Measurements from ENCODE around the gene AMDHD2. TPM values are rescaled to one million over a fixed set of nuclear protein-coding genes. Genes with fewer than 3 reads are reported as not detected.

Gene AMDHD2
- total and polyA plus RNA-seq, 2 of the 13 experiments (the other 11 are each of a cell fraction or from before 2014, with no cell fraction given): 33.5 to 39.1 TPM

DNA sequence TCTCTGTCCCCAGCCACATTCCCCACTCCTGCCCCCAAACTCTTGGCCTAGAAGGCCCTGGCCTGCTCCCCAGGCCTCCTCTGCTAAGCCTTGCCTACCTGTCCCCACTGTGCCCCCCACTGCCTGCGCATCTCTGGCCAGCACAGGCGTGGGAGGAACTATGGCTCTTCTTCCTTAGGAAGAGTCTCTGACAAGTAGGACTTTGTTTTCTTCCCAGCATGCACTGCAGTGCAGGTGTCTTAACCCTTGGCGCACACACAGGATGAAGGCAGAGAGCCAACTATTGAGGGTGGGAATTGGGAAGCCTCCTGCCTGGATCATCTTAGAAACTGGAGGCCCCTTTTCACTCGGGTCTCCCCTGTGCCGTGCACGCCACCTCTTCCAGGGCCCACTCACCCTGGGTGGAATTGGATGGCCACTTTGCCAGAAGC, 3.6 kb downstream of the AMDHD2 start (continued):
- TF ChIP-seq, protein P1, sequence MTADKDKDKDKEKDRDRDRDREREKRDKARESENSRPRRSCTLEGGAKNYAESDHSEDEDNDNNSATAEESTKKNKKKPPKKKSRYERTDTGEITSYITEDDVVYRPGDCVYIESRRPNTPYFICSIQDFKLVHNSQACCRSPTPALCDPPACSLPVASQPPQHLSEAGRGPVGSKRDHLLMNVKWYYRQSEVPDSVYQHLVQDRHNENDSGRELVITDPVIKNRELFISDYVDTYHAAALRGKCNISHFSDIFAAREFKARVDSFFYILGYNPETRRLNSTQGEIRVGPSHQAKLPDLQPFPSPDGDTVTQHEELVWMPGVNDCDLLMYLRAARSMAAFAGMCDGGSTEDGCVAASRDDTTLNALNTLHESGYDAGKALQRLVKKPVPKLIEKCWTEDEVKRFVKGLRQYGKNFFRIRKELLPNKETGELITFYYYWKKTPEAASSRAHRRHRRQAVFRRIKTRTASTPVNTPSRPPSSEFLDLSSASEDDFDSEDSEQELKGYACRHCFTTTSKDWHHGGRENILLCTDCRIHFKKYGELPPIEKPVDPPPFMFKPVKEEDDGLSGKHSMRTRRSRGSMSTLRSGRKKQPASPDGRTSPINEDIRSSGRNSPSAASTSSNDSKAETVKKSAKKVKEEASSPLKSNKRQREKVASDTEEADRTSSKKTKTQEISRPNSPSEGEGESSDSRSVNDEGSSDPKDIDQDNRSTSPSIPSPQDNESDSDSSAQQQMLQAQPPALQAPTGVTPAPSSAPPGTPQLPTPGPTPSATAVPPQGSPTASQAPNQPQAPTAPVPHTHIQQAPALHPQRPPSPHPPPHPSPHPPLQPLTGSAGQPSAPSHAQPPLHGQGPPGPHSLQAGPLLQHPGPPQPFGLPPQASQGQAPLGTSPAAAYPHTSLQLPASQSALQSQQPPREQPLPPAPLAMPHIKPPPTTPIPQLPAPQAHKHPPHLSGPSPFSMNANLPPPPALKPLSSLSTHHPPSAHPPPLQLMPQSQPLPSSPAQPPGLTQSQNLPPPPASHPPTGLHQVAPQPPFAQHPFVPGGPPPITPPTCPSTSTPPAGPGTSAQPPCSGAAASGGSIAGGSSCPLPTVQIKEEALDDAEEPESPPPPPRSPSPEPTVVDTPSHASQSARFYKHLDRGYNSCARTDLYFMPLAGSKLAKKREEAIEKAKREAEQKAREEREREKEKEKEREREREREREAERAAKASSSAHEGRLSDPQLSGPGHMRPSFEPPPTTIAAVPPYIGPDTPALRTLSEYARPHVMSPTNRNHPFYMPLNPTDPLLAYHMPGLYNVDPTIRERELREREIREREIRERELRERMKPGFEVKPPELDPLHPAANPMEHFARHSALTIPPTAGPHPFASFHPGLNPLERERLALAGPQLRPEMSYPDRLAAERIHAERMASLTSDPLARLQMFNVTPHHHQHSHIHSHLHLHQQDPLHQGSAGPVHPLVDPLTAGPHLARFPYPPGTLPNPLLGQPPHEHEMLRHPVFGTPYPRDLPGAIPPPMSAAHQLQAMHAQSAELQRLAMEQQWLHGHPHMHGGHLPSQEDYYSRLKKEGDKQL (CRISPR knock-in tag; IDR thresholded peaks at IDR 0.05; ENCODE audit: low read depth): no peak
- TF ChIP-seq ZNF558 (CRISPR knock-in tag; IDR thresholded peaks at IDR 0.05; ENCODE audit: borderline replicate concordance): no peak
- no peak for TF ChIP-seq HNRNPUL1 (IDR thresholded peaks at IDR 0.05; ENCODE audit: low read depth, low read length)
- no peak for TF ChIP-seq ZNF615 (CRISPR knock-in tag; IDR thresholded peaks at IDR 0.05; ENCODE audit: borderline replicate concordance)
- no peak for TF ChIP-seq ZNF251 (CRISPR knock-in tag; IDR thresholded peaks at IDR 0.05)
- TF ChIP-seq, protein P2, sequence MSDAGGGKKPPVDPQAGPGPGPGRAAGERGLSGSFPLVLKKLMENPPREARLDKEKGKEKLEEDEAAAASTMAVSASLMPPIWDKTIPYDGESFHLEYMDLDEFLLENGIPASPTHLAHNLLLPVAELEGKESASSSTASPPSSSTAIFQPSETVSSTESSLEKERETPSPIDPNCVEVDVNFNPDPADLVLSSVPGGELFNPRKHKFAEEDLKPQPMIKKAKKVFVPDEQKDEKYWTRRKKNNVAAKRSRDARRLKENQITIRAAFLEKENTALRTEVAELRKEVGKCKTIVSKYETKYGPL (CRISPR knock-in tag; IDR thresholded peaks at IDR 0.05): no peak
- no peak for TF ChIP-seq ZNF749 (CRISPR knock-in tag; IDR thresholded peaks at IDR 0.05; ENCODE audit: borderline replicate concordance)
- peak; percentile 5; the same call in 1 of the 2 replicates for TF ChIP-seq AKAP8 (CRISPR knock-in tag; IDR thresholded peaks at IDR 0.05)
- TF ChIP-seq AHR (CRISPR knock-in tag; IDR thresholded peaks at IDR 0.05): no peak
- TF ChIP-seq PRMT3 (CRISPR knock-in tag; IDR thresholded peaks at IDR 0.05; ENCODE audit: borderline replicate concordance, low read depth): no peak
- no peak for TF ChIP-seq PHF21A (CRISPR knock-in tag; IDR thresholded peaks at IDR 0.05)
- no peak for TF ChIP-seq MBD4 (IDR thresholded peaks at IDR 0.05; ENCODE audit: borderline replicate concordance, low read length)
- no peak for TF ChIP-seq JUNB (CRISPR knock-in tag; IDR thresholded peaks at IDR 0.05; ENCODE audit: borderline replicate concordance)
- 0 out of 2 replicates have a peak, but pooled peaks have one; percentile 13 for TF ChIP-seq ZNF160 (CRISPR knock-in tag; IDR thresholded peaks at IDR 0.05)
- no peak for TF ChIP-seq REL (CRISPR knock-in tag; conservative IDR thresholded peaks at IDR 0.05)
- no peak for TF ChIP-seq ZNF703 (CRISPR knock-in tag; IDR thresholded peaks at IDR 0.05; ENCODE audit: borderline replicate concordance)
- no peak for TF ChIP-seq GATAD2A (CRISPR knock-in tag; IDR thresholded peaks at IDR 0.05)
- TF ChIP-seq ZNF432 (CRISPR knock-in tag; IDR thresholded peaks at IDR 0.05; ENCODE audit: borderline replicate concordance): no peak
- TF ChIP-seq SMYD3 (CRISPR knock-in tag; IDR thresholded peaks at IDR 0.05): no peak
- TF ChIP-seq ZFP90 (CRISPR knock-in tag; IDR thresholded peaks at IDR 0.05; ENCODE audit: borderline replicate concordance): no peak
- TF ChIP-seq, protein P3, sequence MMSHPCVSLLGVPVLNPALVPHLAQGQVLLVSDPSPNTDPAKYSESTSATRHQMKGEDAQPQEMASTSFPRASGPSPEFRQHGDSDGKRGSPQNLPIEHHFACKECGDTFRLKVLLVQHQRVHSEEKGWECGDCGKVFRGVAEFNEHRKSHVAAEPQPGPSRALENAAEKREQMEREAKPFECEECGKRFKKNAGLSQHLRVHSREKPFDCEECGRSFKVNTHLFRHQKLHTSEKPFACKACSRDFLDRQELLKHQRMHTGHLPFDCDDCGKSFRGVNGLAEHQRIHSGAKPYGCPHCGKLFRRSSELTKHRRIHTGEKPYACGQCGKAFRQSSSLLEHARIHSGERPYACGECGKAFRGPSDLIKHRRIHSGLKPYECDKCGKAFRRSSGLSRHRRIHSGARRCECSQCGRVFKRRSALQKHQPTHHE (CRISPR knock-in tag; IDR thresholded peaks at IDR 0.05; ENCODE audit: borderline replicate concordance): no peak
- TF ChIP-seq CBFB (CRISPR knock-in tag; IDR thresholded peaks at IDR 0.05): no peak
- TF ChIP-seq HOXA9 (CRISPR knock-in tag; IDR thresholded peaks at IDR 0.05; ENCODE audit: borderline replicate concordance): no peak
- TF ChIP-seq AGO2 (optimal IDR thresholded peaks at IDR 0.05; ENCODE audit: low read depth, low read length): peak; percentile 73
- TF ChIP-seq ZSCAN29 (CRISPR knock-in tag; conservative IDR thresholded peaks at IDR 0.05): no peak
- TF ChIP-seq TOE1 (CRISPR knock-in tag; IDR thresholded peaks at IDR 0.05): no peak
